Sciatic nerve (tissue), 2 donors: ENCODE measurements around the gene TMEM131. TPM values are rescaled to one million over a fixed set of nuclear protein-coding genes. Genes with fewer than 3 reads are reported as not detected.
A peak's percentile ranks its signal among the peaks of the same experiment; 100 is the strongest.
"Not testable (repeated sequence)": the region's sequence is repeated elsewhere in the genome, so short reads cannot be mapped to it uniquely, and the experiment has no call there.

Source experiments
- ATAC-seq: fragments of 200-7000 bp; cut with Tn5 transposase; one replicate; pipeline ENCODE4 v1.9.1; 2020; ENCODE audit warnings: mild to moderate bottlenecking, moderate library complexity
- DNase-seq: peaks from one replicate; pipeline ENCODE4 v3.0.0-alpha.2; 2020; ENCODE audit warnings: low spot score
- intact Hi-C: fragments of 100-400 bp; cut with DNase I; formaldehyde crosslinking; loops from one replicate; pipeline ENCODE4 v1.14.2; 2022
- total RNA-seq: library from RNA; stranded (reverse); fragmentation: NEBNext Ultra II Directional; extraction: Animal tissue kit (Norgen Biotek cat#: 25700); gene quantifications from one replicate; pipeline ENCODE4 v1.2.1, GENCODE V29; 2021
- donor health status: DM: no; HTN: no; CAD: no.
- donor health status: DM: no; HTN: no; CAD: no.

The TMEM131 gene, protein sequence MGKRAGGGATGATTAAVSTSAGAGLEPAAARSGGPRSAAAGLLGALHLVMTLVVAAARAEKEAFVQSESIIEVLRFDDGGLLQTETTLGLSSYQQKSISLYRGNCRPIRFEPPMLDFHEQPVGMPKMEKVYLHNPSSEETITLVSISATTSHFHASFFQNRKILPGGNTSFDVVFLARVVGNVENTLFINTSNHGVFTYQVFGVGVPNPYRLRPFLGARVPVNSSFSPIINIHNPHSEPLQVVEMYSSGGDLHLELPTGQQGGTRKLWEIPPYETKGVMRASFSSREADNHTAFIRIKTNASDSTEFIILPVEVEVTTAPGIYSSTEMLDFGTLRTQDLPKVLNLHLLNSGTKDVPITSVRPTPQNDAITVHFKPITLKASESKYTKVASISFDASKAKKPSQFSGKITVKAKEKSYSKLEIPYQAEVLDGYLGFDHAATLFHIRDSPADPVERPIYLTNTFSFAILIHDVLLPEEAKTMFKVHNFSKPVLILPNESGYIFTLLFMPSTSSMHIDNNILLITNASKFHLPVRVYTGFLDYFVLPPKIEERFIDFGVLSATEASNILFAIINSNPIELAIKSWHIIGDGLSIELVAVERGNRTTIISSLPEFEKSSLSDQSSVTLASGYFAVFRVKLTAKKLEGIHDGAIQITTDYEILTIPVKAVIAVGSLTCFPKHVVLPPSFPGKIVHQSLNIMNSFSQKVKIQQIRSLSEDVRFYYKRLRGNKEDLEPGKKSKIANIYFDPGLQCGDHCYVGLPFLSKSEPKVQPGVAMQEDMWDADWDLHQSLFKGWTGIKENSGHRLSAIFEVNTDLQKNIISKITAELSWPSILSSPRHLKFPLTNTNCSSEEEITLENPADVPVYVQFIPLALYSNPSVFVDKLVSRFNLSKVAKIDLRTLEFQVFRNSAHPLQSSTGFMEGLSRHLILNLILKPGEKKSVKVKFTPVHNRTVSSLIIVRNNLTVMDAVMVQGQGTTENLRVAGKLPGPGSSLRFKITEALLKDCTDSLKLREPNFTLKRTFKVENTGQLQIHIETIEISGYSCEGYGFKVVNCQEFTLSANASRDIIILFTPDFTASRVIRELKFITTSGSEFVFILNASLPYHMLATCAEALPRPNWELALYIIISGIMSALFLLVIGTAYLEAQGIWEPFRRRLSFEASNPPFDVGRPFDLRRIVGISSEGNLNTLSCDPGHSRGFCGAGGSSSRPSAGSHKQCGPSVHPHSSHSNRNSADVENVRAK (N-terminal part only)
- total RNA-seq = 43.2 TPM

- ATAC-seq = peak; percentile 98
- peak; percentile 97 for DNase-seq
- intact Hi-C loops = no loop called here
Observed at GRCh38 chr2:97995734-97996624, at the start of gene TMEM131. TSS of gene TMEM131 (minus strand) at chr2:97995948. CDS start at chr2:97995662, 286 bp downstream.

DNA sequence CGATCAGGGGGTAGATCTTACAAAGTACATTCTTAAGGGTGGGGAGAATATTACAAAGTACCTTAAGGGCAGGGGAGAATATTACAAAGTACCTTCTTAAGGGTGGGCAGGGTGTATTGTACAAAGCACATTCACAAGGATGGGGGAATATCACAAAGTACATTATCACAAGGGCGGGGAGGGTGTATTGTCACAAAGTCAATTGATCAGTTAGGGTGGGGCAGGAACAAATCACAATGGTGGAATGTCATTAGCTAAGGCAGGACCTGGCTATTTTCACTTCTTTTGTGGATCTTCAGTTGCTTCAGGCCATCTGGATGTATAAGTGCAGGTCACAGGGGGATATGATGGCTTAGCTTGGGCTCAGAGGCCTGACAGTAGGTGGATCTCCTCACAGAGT, 49.0 kb upstream of the TMEM131 start:
- intact Hi-C loops, DNase-seq, ATAC-seq: not testable (repeated sequence)

DNA sequence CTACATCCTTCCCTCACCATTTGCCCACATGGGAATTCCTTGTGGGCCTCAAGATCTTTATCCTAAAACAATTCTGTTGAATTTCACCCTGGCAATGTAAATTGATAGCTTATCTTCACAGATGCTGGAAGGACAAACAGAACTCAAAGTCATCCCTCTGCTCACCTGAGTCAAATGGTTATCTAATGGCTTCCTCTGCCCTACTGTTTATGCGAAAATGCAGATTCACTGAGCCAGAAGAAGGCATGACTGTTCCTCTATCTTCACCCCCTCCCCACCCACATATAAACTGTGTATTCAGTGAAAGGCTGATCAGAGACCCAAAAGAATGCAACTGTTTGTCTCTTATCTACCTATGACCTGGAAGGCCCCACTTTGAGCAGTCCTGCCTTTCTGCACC, 47.4 kb upstream of the TMEM131 start:
- intact Hi-C loops = no loop called here
- ATAC-seq = no peak
- DNase-seq = no peak

DNA sequence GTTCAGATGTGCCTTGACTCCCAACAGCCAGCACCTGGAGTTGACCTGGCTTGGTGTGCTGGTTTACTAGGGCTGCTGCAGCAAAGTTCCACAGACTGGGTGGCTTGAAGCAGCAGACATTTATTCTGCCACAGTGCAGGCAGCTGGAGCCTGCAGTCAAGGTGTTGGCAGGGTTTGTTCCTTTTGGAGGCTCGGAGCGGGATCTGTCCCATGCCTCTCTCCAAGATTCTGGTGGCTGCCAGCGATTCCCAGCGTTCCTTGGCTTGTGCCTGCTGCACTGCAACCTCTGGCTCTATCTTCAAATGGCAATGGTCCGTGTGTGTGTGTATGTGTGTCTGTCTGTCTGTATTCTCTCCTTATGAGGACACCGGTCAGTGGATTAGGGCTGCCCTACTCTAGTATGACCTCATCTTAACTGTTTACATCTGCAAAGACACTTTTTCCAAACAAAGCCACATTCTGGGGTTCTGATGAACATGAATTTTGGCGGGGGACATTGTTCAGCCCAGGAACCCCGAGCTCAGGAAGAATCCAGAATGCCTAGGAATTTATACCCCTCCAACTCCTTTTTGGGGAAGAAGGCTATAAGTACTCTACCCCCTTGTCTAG, 44.7 kb upstream of the TMEM131 start:
- ATAC-seq (no peak), DNase-seq (no peak)
- intact Hi-C loops = no loop called here

DNA sequence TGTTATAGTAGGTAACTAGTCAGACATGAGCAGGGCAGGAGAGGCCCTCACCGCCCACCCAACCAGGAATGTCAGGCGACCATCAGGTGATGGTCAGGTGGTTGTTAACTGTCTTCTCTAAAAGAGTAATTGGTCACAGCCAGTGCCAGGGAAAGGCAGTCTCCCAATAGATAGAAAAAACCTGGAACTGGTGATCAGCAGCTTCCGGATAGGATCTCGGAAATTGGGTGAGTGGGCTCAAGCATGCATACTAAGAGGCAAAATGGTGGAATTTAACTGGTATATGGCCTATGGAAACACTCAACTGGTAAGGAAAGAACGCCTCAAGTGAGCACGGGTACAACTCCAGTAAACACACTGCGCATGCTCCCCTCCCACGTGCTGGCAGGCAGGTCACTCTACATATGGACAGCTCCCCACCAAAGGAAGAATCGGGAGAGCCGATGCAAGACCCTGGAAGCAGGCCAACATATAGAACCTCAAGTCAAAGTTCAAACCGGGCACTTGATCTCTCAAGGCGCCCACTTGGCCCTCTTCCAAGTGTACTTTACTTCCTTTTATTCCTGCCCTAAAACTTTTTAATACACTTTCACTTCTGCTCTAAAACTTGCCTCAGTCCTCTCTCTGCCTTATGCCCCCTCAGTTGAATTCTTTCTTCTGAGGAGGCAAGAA, 43.5 kb upstream of the TMEM131 start:
- DNase-seq (no peak), ATAC-seq (no peak)
- intact Hi-C loops = no loop called here

DNA sequence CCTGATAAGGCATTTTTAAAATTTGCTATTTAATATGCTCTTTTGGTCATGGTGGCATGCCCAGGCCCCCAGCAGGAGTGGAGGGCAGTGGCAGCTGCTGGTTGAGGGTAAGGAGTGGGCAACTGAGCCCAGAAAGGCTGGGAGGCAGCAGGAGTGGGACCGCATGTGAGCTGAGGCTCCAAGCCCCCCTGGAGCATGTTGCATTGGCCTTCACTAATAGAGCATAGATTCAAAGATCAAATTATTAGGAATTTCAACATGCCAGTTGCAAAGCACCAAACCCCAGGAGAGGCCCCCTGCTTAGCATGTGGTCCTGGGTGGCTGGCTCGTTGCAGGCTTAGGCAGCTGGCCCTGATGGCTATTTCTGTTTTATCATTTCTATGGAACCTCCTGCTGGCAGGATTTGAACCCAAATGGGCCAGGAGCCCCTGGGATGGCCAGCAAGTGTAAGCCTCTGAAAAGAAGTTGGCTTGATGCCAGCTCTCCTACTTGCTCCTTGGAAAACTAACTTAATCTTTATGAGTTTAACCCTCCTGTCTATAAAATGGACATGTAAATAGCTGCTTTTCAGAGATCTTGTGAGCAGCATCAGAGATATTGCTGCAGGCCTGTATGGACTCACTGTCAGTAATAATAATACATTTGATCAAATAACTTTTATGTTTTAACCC, 42.1 kb upstream of the TMEM131 start:
- ATAC-seq = no peak
- DNase-seq = no peak
- intact Hi-C loops = no loop called here

DNA sequence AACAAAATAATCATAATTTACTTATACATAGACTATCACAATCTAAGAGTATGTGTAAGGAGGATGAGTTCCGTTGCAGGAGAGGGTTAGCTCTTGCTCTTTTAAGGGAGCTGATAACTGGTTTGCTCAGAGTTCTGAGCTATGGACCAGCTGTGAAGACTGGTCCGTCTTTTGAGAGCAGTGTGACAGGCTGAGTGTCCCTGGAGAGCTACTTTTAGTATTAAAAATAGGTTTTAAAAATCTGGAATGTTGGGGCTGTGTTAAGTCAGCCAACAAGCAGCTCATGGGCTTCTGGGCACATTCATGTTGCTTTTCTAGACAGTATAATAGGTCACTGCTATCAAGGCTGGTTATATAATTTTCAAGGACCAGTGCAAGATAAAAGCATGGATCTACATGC, 41.5 kb upstream of the TMEM131 start:
- ATAC-seq = no peak

GRCh38 chr2:98036349-98037000, 40.7 kb upstream of the TMEM131 start:
- no peak for ATAC-seq
- DNase-seq = no peak

More for the DNA sequence above, 41.5 kb upstream of the TMEM131 start:
- no peak for DNase-seq
- intact Hi-C loops = no loop called here

GRCh38 chr2:98034745-98035144, 39.0 kb upstream of the TMEM131 start:
- intact Hi-C loops = no loop called here
- ATAC-seq (no peak), DNase-seq (no peak)

More at GRCh38 chr2:98036349-98037000, 40.7 kb upstream of the TMEM131 start:
- intact Hi-C loops = no loop called here

DNA sequence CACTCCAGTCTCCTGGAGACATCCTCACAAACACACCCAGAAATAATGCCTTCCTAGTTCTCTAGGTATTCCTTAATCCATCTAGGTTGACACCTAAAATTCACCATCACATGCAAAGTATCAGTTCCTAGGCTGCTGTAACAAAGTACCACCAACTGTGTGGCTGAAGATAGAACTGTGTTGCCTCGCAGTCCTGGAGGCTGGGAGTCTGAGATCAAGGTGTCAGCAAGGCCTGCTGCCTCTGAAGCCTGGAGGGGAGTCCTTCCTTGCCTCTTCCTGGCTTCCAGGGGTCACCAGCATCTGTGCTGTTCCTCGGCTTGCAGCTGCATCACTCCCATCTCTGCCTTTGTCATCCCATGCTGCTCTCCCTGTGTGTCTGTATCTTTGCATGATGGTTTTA, 36.3 kb upstream of the TMEM131 start:
- no peak for DNase-seq
- intact Hi-C loops = no loop called here
- no peak for ATAC-seq

GRCh38 chr2:98029718-98030222, 34.0 kb upstream of the TMEM131 start:
- intact Hi-C loops = no loop called here
- no peak for DNase-seq

DNA sequence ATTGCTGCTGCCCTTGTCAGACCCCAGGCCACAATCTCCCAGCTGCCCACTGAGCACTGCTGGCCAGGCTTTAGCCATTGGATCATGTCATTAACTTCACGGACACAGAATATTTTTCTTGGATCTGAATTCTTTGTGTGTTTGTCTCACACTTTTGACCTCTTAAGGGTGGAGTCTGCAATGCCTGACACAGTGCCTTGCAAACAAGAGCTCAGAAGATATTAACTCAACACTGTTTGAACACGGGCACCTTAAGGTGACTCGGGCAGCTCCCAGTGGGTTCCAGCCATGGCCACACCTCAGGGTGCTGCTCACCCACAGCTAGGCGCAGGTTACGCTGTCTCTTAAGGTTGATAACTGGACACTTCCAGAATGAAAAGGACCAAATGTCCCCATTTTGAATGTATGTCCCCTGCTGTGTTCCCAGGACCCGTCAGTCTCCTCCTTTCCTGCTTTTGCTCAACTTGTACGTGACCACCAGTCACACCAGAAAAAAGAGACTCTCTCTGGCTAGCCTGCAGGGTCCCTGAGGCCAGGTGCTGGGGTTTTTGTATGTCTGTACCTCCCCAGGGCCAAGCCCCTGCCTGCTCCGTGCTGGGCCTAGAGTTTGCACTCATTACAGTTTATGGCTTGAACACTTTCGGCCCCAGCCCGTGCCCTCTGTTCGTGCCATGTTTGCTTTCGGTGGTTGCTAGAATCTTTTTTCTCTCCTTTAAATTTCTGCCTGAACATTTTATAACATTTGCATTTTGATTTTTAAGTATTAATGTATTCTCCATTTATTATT, 33.4 kb upstream of the TMEM131 start:
- ATAC-seq (no peak), DNase-seq (no peak)
- intact Hi-C loops = no loop called here

More at GRCh38 chr2:98029718-98030222, 34.0 kb upstream of the TMEM131 start:
- ATAC-seq = no peak

GRCh38 chr2:98028101-98028561, 32.4 kb upstream of the TMEM131 start:
- DNase-seq = no peak
- ATAC-seq = no peak
- intact Hi-C loops = no loop called here

DNA sequence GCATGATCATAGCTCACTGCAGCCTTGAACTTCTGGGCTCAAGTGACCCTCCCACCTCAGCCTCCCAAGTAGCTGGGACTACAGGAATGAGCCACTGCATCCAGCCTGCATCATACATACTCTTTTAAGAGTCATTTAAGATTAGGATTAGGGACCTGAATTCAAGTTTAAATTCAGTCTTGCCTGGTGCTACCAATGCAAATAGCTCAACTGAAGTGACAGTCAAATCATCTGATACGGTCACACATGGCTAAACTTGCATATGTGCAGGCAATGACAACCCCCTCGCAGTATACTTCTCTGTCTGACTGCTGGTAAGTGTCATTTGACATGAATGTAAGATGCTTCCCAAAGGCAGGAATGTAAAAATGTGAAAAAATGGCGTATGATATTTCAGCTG, 31.8 kb upstream of the TMEM131 start:
- DNase-seq (no peak), ATAC-seq (no peak)
- intact Hi-C loops = no loop called here

DNA sequence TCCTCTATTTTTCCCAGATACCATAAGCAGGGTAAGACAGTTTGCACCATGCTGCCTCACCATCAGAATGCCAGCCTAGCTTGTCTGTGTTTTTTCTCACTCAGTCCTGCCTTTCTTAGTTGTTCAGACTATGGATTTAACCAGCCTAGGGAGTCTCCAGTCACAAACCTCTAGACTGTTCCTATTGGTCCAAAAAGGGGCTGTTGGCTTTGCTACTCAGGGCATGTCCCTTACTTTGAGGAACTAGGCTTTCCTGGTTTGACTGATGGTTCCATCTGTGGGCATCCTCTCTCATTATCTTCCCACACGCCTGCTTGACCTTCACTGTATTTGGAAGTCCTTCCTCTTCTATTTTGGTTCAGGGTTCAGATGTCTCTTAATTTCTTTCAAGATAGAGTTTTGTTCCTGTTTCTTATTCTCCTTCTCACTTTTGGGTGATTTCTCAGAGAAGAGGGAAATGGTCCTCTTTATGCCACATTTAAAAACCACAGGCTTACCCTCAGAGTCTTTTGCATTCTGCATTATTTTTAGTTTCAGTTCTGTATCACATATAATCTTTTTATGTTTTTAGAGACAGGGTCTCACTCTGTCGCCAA, 31.3 kb upstream of the TMEM131 start:
- ATAC-seq = peak; percentile 61

More for the DNA sequence above, 31.3 kb upstream of the TMEM131 start:
- intact Hi-C loops = no loop called here
- DNase-seq = no peak
